Tibial nerve (tissue), 4 donors: ENCODE data around the gene PLAU. TPM values are rescaled to one million over a fixed set of nuclear protein-coding genes. Genes with fewer than 3 reads are reported as not detected.
"Not testable (repeated sequence)": the region's sequence is repeated elsewhere in the genome, so short reads cannot be mapped to it uniquely, and the experiment has no call there.

ENCODE experiments used
- DNase-seq, 2 donors: peaks; one replicate each; pipeline ENCODE4 v3.0.0-alpha.2; 2019; ENCODE audit warnings: low spot score in 2 of 2
- H3K27ac ChIP-seq, 4 donors: fragments of 200-600 bp; sonication (generic) in 3 of 4; one replicate each; pipeline ENCODE4 v1.5.1; 2017 to 2019; ENCODE audit warnings: mild to moderate bottlenecking in 1 of 4
- H3K27me3 ChIP-seq, 2 donors: fragments of 200-600 bp; sonication (generic) in 1 of 2; one replicate each; pipeline versions ENCODE4 v1.5.1 to v1.6.0; 2017 to 2019
- H3K36me3 ChIP-seq, 3 donors: fragments of 200-600 bp; sonication (generic); one replicate each; pipeline ENCODE4 v1.5.1; 2018 to 2019
- H3K4me1 ChIP-seq, 4 donors: fragments of 200-600 bp; sonication (generic) in 3 of 4; one replicate each; pipeline ENCODE4 v1.5.1; 2017 to 2019
- H3K4me3 ChIP-seq, 4 donors: fragments of 200-600 bp; sonication (generic) in 3 of 4; one replicate each; pipeline ENCODE4 v1.5.1; 2017 to 2019; ENCODE audit warnings: mild to moderate bottlenecking in 1 of 4, moderate library complexity in 1 of 4
- H3K9me3 ChIP-seq, 4 donors: fragments of 200-600 bp; sonication (generic) in 3 of 4; one replicate each; pipeline ENCODE4 v1.5.1; 2017 to 2019
- CTCF ChIP-seq, 5 experiments: fragments of 200-600 bp in 3 of 5; fragments of 450-650 bp in 2 of 5; sonication (generic) in 3 of 5; IDR thresholded peaks; one replicate each; pipeline ENCODE4 v1.5.1; 2016 to 2019; ENCODE audit warnings: antibody characterized with exemption in 5 of 5, mild to moderate bottlenecking in 3 of 5, moderate library complexity in 2 of 5
- EP300 ChIP-seq, 2 donors: sonication (generic); formaldehyde crosslinking; IDR thresholded peaks; one replicate each; pipeline ENCODE4 v1.6.1; 2017; ENCODE audit warnings: antibody characterized with exemption in 2 of 2, mild to moderate bottlenecking in 1 of 2
- POLR2A ChIP-seq, 2 donors: fragments of 450-650 bp; IDR thresholded peaks; one replicate each; pipeline ENCODE4 v1.6.1; 2017; ENCODE audit warnings: antibody characterized with exemption in 2 of 2, mild to moderate bottlenecking in 2 of 2, moderate library complexity in 2 of 2
- WGBS, 2 donors: methylation state at CpG; one replicate each; pipeline ENCODE4 v1.1.5; 2018; 5-methylcytosine and 5-hydroxymethylcytosine counted together
- total RNA-seq, 4 donors: library from RNA; depleted of rRNA; stranded (reverse); fragments of >200 nt; gene quantifications; one replicate each; pipeline ENCODE4 v1.1.0, GENCODE V29; 2016

Gene PLAU
- total RNA-seq, 4 donors from 2014 or later: 2.5 to 7.8 (median 3.5) TPM

GRCh38 chr10:73894245-73894971 is 16.5 kb upstream of the PLAU start:
- TF ChIP-seq CTCF (IDR thresholded peaks at IDR 0.05): no peak
- TF ChIP-seq EP300 (IDR thresholded peaks at IDR 0.05): no peak
- TF ChIP-seq POLR2A (IDR thresholded peaks at IDR 0.05): no peak
- Histone ChIP-seq H3K9me3 (no peaks in the 10 kb centered on the region), H3K36me3 (no peaks in the 10 kb centered on the region), H3K4me1 (peaks cover 0 to 24% (median 0%) of the 10 kb centered on the region in 4 donors), H3K27ac (no peak overlapping the region), H3K27me3 (no peaks in the 10 kb centered on the region), H3K4me3 (no peak overlapping the region)
- no peak for DNase-seq
- 77 to 82% methylated on average over 6 of the region's 6 CpGs for WGBS, 2 donors

GRCh38 chr10:73895381-73895780 is 15.6 kb upstream of the PLAU start:
- 98% methylated on average over 9 of the region's 9 CpGs for WGBS, 2 donors
- not testable (repeated sequence) for H3K36me3 ChIP-seq, H3K27me3 ChIP-seq, H3K4me3 ChIP-seq, H3K9me3 ChIP-seq, DNase-seq, H3K27ac ChIP-seq
- H3K4me1 ChIP-seq: peaks cover 0 to 24% (median 0%) of the 10 kb centered on the region in 4 donors

GRCh38 chr10:73897693-73898092 is 13.2 kb upstream of the PLAU start:
- DNase-seq: no peak
- no peaks in the 10 kb centered on the region for H3K36me3 ChIP-seq
- 88 to 100% methylated on average over 1 of the region's 1 CpG for WGBS, 2 donors
- H3K27ac ChIP-seq: no peak overlapping the region
- H3K9me3 ChIP-seq: no peaks in the 10 kb centered on the region
- H3K4me1 ChIP-seq: peaks cover 0 to 18% (median 0%) of the 10 kb centered on the region in 4 donors
- no peak overlapping the region for H3K4me3 ChIP-seq
- TF ChIP-seq POLR2A (IDR thresholded peaks at IDR 0.05) (no peak), CTCF (IDR thresholded peaks at IDR 0.05) (no peak), EP300 (IDR thresholded peaks at IDR 0.05) (no peak)
- no peaks in the 10 kb centered on the region for H3K27me3 ChIP-seq

- Histone ChIP-seq H3K27ac (peak overlapping the region in 1 of 4 donors; percentile 42), H3K27me3 (no peaks in the 10 kb centered on the region), H3K4me3 (no peak overlapping the region), H3K4me1 (peaks cover 0 to 9% (median 0%) of the 10 kb centered on the region in 4 donors), H3K36me3 (no peaks in the 10 kb centered on the region), H3K9me3 (no peaks in the 10 kb centered on the region)
- TF ChIP-seq POLR2A (IDR thresholded peaks at IDR 0.05) (no peak), EP300 (IDR thresholded peaks at IDR 0.05) (no peak), CTCF (IDR thresholded peaks at IDR 0.05) (no peak)
- 60 to 70% methylated on average over 2 of the region's 2 CpGs for WGBS, 2 donors
- no peak for DNase-seq
Observed at GRCh38 chr10:73898730-73899410, 12.1 kb upstream of the PLAU start.

- H3K27ac ChIP-seq: peak overlapping the region in 1 of 4 donors; percentile 42
- 62 to 63% methylated on average over 4 of the region's 4 CpGs for WGBS, 2 donors
Observed at GRCh38 chr10:73899423-73899822, 11.5 kb upstream of the PLAU start.

More at GRCh38 chr10:73899423-73899822, 11.5 kb upstream of the PLAU start:
- H3K27me3 ChIP-seq: no peaks in the 10 kb centered on the region
- no peaks in the 10 kb centered on the region for H3K36me3 ChIP-seq
- H3K4me3 ChIP-seq: no peak overlapping the region
- DNase-seq: no peak
- H3K9me3 ChIP-seq: no peaks in the 10 kb centered on the region
- TF ChIP-seq CTCF (IDR thresholded peaks at IDR 0.05) (no peak), EP300 (IDR thresholded peaks at IDR 0.05) (no peak), POLR2A (IDR thresholded peaks at IDR 0.05) (no peak)
- peaks cover 0 to 9% (median 0%) of the 10 kb centered on the region in 4 donors for H3K4me1 ChIP-seq
